ENCODE measurements around the gene CREB1. TPM values are rescaled to one million over a fixed set of nuclear protein-coding genes. Genes with fewer than 3 reads are reported as not detected.
"Not testable (repeated sequence)": the region's sequence is repeated elsewhere in the genome, so short reads cannot be mapped to it uniquely, and the experiment has no call there.

CREB1 gene
- total and polyA plus RNA-seq, 5 donors = 6.2 to 59.3 (median 48.2) TPM

DNA sequence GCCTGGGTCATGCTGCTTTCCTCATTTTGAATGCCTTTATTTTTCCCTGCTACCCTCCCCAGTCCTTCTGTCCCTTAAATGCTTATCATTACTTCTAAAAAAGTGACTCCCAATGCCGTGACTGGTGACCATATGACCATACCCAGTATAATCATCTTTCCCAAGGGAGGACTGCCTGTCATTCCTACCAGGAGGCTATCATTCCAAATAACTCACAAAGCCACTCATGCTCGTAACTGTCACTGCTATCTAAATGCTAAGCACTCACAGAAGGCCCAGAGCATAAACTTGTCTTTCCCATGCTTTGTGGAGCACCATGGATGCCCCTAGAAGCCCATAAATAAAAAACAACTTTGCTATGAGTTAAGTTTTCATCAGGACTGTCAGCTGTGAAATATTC is 38.7 kb upstream of the CREB1 start:
- WGBS = 35% methylated on average over 2 of the region's 2 CpGs
- Histone ChIP-seq H3K9me3 (ENCODE audit: control insufficient read depth, low read length) (no peaks in the 10 kb centered on the region), H3K4me1 (ENCODE audit: control insufficient read depth, insufficient read depth, low read length) (no peaks in the 10 kb centered on the region), H3K27me3 (ENCODE audit: control insufficient read depth, insufficient read depth) (no peaks in the 10 kb centered on the region), H3K27ac (ENCODE audit: low read length) (peak overlapping the region; percentile 64), H3K4me3 (ENCODE audit: low read length) (no peak overlapping the region)
- ATAC-seq (peak; percentile 50 to 52), DNase-seq (no peak)
- intact Hi-C loops (cut with DNase I) = no loop called here

- no peak for ATAC-seq
- no peak for DNase-seq
- H3K4me3 ChIP-seq (ENCODE audit: low read length) = no peak overlapping the region
- no peaks in the 10 kb centered on the region for H3K9me3 ChIP-seq (ENCODE audit: control insufficient read depth, low read length)
- H3K4me1 ChIP-seq (ENCODE audit: control insufficient read depth, insufficient read depth, low read length) = no peaks in the 10 kb centered on the region
- no peak overlapping the region for H3K27ac ChIP-seq (ENCODE audit: low read length)
- H3K27me3 ChIP-seq (ENCODE audit: control insufficient read depth, insufficient read depth) = no peaks in the 10 kb centered on the region
- WGBS = 81% methylated on average over 5 of the region's 5 CpGs
- intact Hi-C loops (cut with DNase I) = no loop called here
Measured at GRCh38 chr2:207491956-207492355, 37.8 kb upstream of the CREB1 start.

DNA sequence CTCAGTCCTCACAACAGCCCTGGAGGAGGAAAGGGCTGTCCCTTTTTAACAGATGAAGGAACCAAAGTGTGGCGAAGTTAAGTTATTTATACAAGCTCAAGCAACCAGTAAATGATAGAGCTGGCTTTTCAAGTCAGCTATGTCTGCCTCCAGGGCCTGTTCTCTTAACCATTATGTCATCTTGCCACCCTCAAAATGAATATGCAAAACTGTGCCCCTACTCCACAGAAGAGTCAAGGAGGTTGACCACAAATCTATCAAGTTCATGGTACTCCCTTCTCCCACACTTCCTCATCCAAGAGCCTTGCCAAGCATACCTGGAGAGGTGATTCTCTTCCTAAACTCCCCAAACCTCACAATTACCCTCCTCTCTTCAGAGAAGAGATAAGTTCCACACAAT is 37.3 kb upstream of the CREB1 start:
- Histone ChIP-seq H3K4me3 (ENCODE audit: low read length) (no peak overlapping the region), H3K9me3 (ENCODE audit: control insufficient read depth, low read length) (no peaks in the 10 kb centered on the region), H3K27me3 (ENCODE audit: control insufficient read depth, insufficient read depth) (no peaks in the 10 kb centered on the region), H3K4me1 (ENCODE audit: control insufficient read depth, insufficient read depth, low read length) (no peaks in the 10 kb centered on the region), H3K27ac (ENCODE audit: low read length) (no peak overlapping the region)
- ATAC-seq = no peak
- intact Hi-C loops (cut with DNase I) = no loop called here
- WGBS = 74% methylated on average over 1 of the region's 1 CpG
- DNase-seq = no peak

- no peak for ATAC-seq
- WGBS = 83% methylated on average over 1 of the region's 1 CpG
- H3K4me3 ChIP-seq (ENCODE audit: low read length) = no peak overlapping the region
- no peaks in the 10 kb centered on the region for H3K4me1 ChIP-seq (ENCODE audit: control insufficient read depth, insufficient read depth, low read length)
- no peaks in the 10 kb centered on the region for H3K9me3 ChIP-seq (ENCODE audit: control insufficient read depth, low read length)
- no peaks in the 10 kb centered on the region for H3K27me3 ChIP-seq (ENCODE audit: control insufficient read depth, insufficient read depth)
- H3K27ac ChIP-seq (ENCODE audit: low read length) = no peak overlapping the region
- intact Hi-C loops (cut with DNase I) = no loop called here
- no peak for DNase-seq
Measured at GRCh38 chr2:207494137-207494536, 35.6 kb upstream of the CREB1 start.

DNA sequence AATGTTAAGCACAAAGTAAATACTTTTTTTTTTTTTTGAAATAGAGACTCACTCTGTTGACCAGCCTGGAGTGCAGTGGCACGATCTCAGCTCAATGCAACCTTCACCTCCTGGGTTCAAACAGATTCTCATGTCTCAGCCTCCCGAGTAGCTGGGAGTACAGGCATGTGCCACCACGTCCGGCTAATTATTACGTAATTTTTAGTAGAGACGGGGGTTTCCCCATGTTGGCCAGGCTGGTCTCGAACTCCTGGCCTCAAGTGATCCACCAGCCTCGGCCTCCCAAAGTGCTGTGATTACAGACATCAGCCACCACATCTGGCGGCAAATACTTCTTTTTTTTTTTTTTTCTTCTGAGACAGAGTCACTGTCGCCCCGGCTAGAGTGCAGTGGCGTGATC is 32.8 kb upstream of the CREB1 start:
- DNase-seq; intact Hi-C loops (cut with DNase I); H3K4me3 ChIP-seq (ENCODE audit: low read length); H3K9me3 ChIP-seq (ENCODE audit: control insufficient read depth, low read length); H3K4me1 ChIP-seq (ENCODE audit: control insufficient read depth, insufficient read depth, low read length); ATAC-seq; H3K27ac ChIP-seq (ENCODE audit: low read length); H3K27me3 ChIP-seq (ENCODE audit: control insufficient read depth, insufficient read depth): not testable (repeated sequence)
- 94% methylated on average over 12 of the region's 12 CpGs for WGBS

GRCh38 chr2:207497596-207497995 is 32.2 kb upstream of the CREB1 start:
- intact Hi-C loops (cut with DNase I) = no loop called here
- Histone ChIP-seq H3K4me3 (ENCODE audit: low read length) (no peak overlapping the region), H3K27ac (ENCODE audit: low read length) (no peak overlapping the region), H3K4me1 (ENCODE audit: control insufficient read depth, insufficient read depth, low read length) (no peaks in the 10 kb centered on the region), H3K9me3 (ENCODE audit: control insufficient read depth, low read length) (no peaks in the 10 kb centered on the region), H3K27me3 (ENCODE audit: control insufficient read depth, insufficient read depth) (no peaks in the 10 kb centered on the region)
- ATAC-seq (no peak), DNase-seq (no peak)
- 57% methylated on average over 1 of the region's 1 CpG for WGBS

GRCh38 chr2:207498427-207498826 is 31.3 kb upstream of the CREB1 start:
- no peaks in the 10 kb centered on the region for H3K4me1 ChIP-seq (ENCODE audit: control insufficient read depth, insufficient read depth, low read length)
- no peak overlapping the region for H3K27ac ChIP-seq (ENCODE audit: low read length)
- H3K4me3 ChIP-seq (ENCODE audit: low read length) = no peak overlapping the region
- no peak for ATAC-seq
- no peaks in the 10 kb centered on the region for H3K9me3 ChIP-seq (ENCODE audit: control insufficient read depth, low read length)
- no peak for DNase-seq
- H3K27me3 ChIP-seq (ENCODE audit: control insufficient read depth, insufficient read depth) = no peaks in the 10 kb centered on the region
- WGBS = 75% methylated on average over 4 of the region's 4 CpGs
- intact Hi-C loops (cut with DNase I) = no loop called here

- Histone ChIP-seq H3K27me3 (ENCODE audit: control insufficient read depth, insufficient read depth) (no peaks in the 10 kb centered on the region), H3K4me1 (ENCODE audit: control insufficient read depth, insufficient read depth, low read length) (no peaks in the 10 kb centered on the region), H3K27ac (ENCODE audit: low read length) (no peak overlapping the region), H3K4me3 (ENCODE audit: low read length) (no peak overlapping the region), H3K9me3 (ENCODE audit: control insufficient read depth, low read length) (no peaks in the 10 kb centered on the region)
- no peak for DNase-seq
- intact Hi-C loops (cut with DNase I) = no loop called here
- ATAC-seq = no peak
- 34% methylated on average over 1 of the region's 1 CpG for WGBS
Measured at GRCh38 chr2:207499114-207499513, 30.6 kb upstream of the CREB1 start.

DNA sequence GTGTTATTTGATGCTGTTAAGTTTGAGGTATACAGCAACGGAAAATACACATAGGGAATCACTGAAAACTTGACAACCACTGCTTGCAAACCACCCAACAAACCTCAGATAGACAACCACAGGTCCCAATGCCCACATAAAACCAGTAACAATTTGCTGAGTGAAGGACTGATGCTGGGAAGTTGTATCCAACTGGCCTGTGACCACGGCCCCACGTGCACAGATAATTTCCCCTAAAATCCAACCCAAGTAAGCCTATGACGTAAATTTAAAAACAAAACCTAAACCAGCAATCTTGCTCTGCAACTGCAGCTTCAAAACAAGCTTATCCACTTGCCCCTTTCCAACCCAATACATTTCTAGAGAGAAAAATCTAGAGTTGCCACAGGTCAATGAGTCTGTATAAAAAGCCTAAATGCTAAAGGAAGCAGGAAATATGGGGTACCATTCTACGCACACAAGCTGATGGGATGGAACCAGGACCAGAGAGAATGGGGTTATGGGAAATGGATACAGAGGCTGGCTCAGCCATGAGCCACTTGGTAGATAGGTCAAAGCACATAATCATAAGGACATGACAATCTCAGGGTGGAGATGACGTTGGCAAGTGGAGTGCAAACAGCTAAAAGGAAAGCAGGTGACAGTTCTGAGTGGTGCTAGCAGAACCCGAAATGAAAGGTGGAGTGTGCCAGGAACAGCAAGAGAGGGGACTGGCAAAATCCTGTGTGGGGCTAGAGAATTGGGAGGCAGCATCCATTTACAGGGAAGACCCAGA is 27.8 kb upstream of the CREB1 start:
- Histone ChIP-seq H3K4me1 (ENCODE audit: control insufficient read depth, insufficient read depth, low read length) (peaks cover 2% of the 10 kb centered on the region), H3K4me3 (ENCODE audit: low read length) (no peak overlapping the region), H3K27ac (ENCODE audit: low read length) (no peak overlapping the region), H3K9me3 (ENCODE audit: control insufficient read depth, low read length) (no peaks in the 10 kb centered on the region), H3K27me3 (ENCODE audit: control insufficient read depth, insufficient read depth) (no peaks in the 10 kb centered on the region)
- intact Hi-C loops (cut with DNase I) = no loop called here
- peak in 1 of 3 donors; percentile 57 for DNase-seq
- WGBS = 79% methylated on average over 7 of the region's 7 CpGs
- peak; percentile 72 to 73 for ATAC-seq

- intact Hi-C loops (cut with DNase I) = no loop called here
- Histone ChIP-seq H3K9me3 (ENCODE audit: control insufficient read depth, low read length) (no peaks in the 10 kb centered on the region), H3K4me3 (ENCODE audit: low read length) (no peak overlapping the region), H3K4me1 (ENCODE audit: control insufficient read depth, insufficient read depth, low read length) (peaks cover 2% of the 10 kb centered on the region), H3K27ac (ENCODE audit: low read length) (no peak overlapping the region), H3K27me3 (ENCODE audit: control insufficient read depth, insufficient read depth) (no peaks in the 10 kb centered on the region)
- WGBS = 58% methylated on average over 4 of the region's 4 CpGs
- ATAC-seq = peak; percentile 9 to 16
- no peak for DNase-seq
Measured at GRCh38 chr2:207502577-207503198, 27.1 kb upstream of the CREB1 start.

- DNase-seq (peak; percentile 30 to 60 (median 59)), ATAC-seq (peak; percentile 64 to 71)
- Histone ChIP-seq H3K27me3 (ENCODE audit: control insufficient read depth, insufficient read depth) (no peaks in the 10 kb centered on the region), H3K4me3 (ENCODE audit: low read length) (no peak overlapping the region), H3K4me1 (ENCODE audit: control insufficient read depth, insufficient read depth, low read length) (peaks cover 2% of the 10 kb centered on the region), H3K9me3 (ENCODE audit: control insufficient read depth, low read length) (no peaks in the 10 kb centered on the region), H3K27ac (ENCODE audit: low read length) (peak overlapping the region; percentile 6)
- intact Hi-C loops (cut with DNase I) = no loop called here
- 36% methylated on average over 5 of the region's 5 CpGs for WGBS
Measured at GRCh38 chr2:207503234-207503633, 26.5 kb upstream of the CREB1 start.
